Amniotic stem cell (primary cell): Measurements from ENCODE around the gene GPHN.
A peak's percentile ranks its signal among the peaks of the same experiment; 100 is the strongest.

Source experiments
- DNase-seq: peaks from one replicate; lab custom pipeline; 2025; lab: John Stamatoyannopoulos, UW

Gene GPHN

GRCh38 chr14:67167420-67168109, 659.6 kb downstream of the GPHN start:
- DNase-seq, result no peak

- no peak for DNase-seq
Measured at GRCh38 chr14:67168110-67168441, 660.1 kb downstream of the GPHN start.

GRCh38 chr14:67170660-67171059, 662.7 kb downstream of the GPHN start:
- no peak for DNase-seq

- DNase-seq, result no peak
Measured at GRCh38 chr14:67172056-67172455, 664.1 kb downstream of the GPHN start.

GRCh38 chr14:67172520-67172919, 664.6 kb downstream of the GPHN start:
- DNase-seq, result no peak

GRCh38 chr14:67173719-67174118, 665.8 kb downstream of the GPHN start:
- no peak for DNase-seq

GRCh38 chr14:67186172-67186768, 678.3 kb downstream of the GPHN start:
- DNase-seq, result no peak

GRCh38 chr14:67186789-67187584, 679.0 kb downstream of the GPHN start:
- DNase-seq, result peak; percentile 48

GRCh38 chr14:67187826-67188225, 679.9 kb downstream of the GPHN start:
- DNase-seq, result no peak

- DNase-seq, result no peak
Measured at GRCh38 chr14:67188326-67188725, 680.4 kb downstream of the GPHN start.

GRCh38 chr14:67191768-67192290, 683.9 kb downstream of the GPHN start:
- DNase-seq, result no peak

- no peak for DNase-seq
Measured at GRCh38 chr14:67192366-67192765, 684.4 kb downstream of the GPHN start.

GRCh38 chr14:67195279-67195678, 687.3 kb downstream of the GPHN start:
- no peak for DNase-seq

- no peak for DNase-seq
Measured at GRCh38 chr14:67199016-67199415, 691.1 kb downstream of the GPHN start.

GRCh38 chr14:67207810-67208209, 699.9 kb downstream of the GPHN start:
- no peak for DNase-seq

- no peak for DNase-seq
Measured at GRCh38 chr14:67218126-67218525, 710.2 kb downstream of the GPHN start.

- no peak for DNase-seq
Measured at GRCh38 chr14:67221248-67221981, 713.5 kb downstream of the GPHN start.

GRCh38 chr14:67221982-67222328, 714.0 kb downstream of the GPHN start:
- no peak for DNase-seq

GRCh38 chr14:67225523-67225922, 717.6 kb downstream of the GPHN start:
- DNase-seq, result no peak

- no peak for DNase-seq
Measured at GRCh38 chr14:67228325-67228984, 720.5 kb downstream of the GPHN start.
